A549 (cell line): ENCODE data around the gene PADI4. TPM values are rescaled to one million over a fixed set of nuclear protein-coding genes. Genes with fewer than 3 reads are reported as not detected.
A peak's percentile ranks its signal among the peaks of the same experiment; 100 is the strongest.

Source experiments
- ATAC-seq, 2 experiments: fragments of 200-7000 bp in 1 of 2; fragments of >200 bp in 1 of 2; cut with Nextera tagmentation in 1 of 2; cut with Tn5 transposase in 1 of 2; 3 replicates each; pipeline versions ENCODE4 v1.8.0 to v1.9.1; 2018 to 2020; ENCODE audit warnings: mild to moderate bottlenecking in 1 of 2, moderate library complexity in 1 of 2
- CTCF ChIA-PET: fragments of 300-600 bp; sonication (Branson Sonifier 250); formaldehyde crosslinking; extraction: SDS; loops from one replicate; lab custom pipeline; 2021; ENCODE audit warnings: antibody characterized with exemption, inconsistent platforms; lab: Yijun Ruan, JAX
- POLR2A ChIA-PET: fragments of 350-600 bp; formaldehyde crosslinking; extraction: SDS; loops from one replicate; lab custom pipeline; 2021; ENCODE audit warnings: antibody characterized with exemption, inconsistent platforms; lab: Yijun Ruan, JAX
- DNase-seq, 2 experiments: peaks; one replicate each; pipeline versions ENCODE4 v3.0.0 to v3.0.0-alpha.2; 2011 to 2016; ENCODE audit warnings: low read depth in 1 of 2, low spot score in 1 of 2
- FAIRE-seq: peaks from 2 replicates; lab custom pipeline; 2011; peaks lifted over from hg19 to GRCh38; lab: Jason Lieb, UNC
- H3K27ac ChIP-seq, 2 experiments: fragments of >200 bp; sonication (Bioruptor Twin); formaldehyde crosslinking; 3 replicates each; pipeline ENCODE4 v1.5.1; 2016 to 2017
- H3K4me1 ChIP-seq: fragments of >200 bp; sonication (Bioruptor Twin); formaldehyde crosslinking; 3 replicates; pipeline ENCODE4 v1.6.1; 2016
- H3K4me2 ChIP-seq: fragments of >200 bp; sonication (Bioruptor Twin); formaldehyde crosslinking; 3 replicates; pipeline ENCODE4 v1.6.1; 2016
- H3K4me3 ChIP-seq: fragments of >200 bp; sonication (Bioruptor Twin); formaldehyde crosslinking; 3 replicates; pipeline ENCODE4 v1.5.1; 2016
- H3K9me3 ChIP-seq: fragments of >200 bp; sonication (Bioruptor Twin); formaldehyde crosslinking; 3 replicates; pipeline ENCODE4 v1.6.1; 2016
- CEBPB ChIP-seq, 2 experiments: fragments of >200 bp in 1 of 2; sonication (Bioruptor Twin) in 1 of 2; formaldehyde crosslinking in 1 of 2; IDR thresholded peaks; 2 replicates each; pipeline ENCODE4 v1.6.1; 2012 to 2016
- FOSB ChIP-seq: fragments of 250-450 bp; sonication (Bioruptor Pico); IDR thresholded peaks from 2 replicates; pipeline ENCODE4 v1.5.0; 2020; ENCODE audit warnings: mild to moderate bottlenecking, moderate library complexity
- FOXS1 ChIP-seq: fragments of 250-450 bp; sonication (Bioruptor Pico); IDR thresholded peaks from 2 replicates; pipeline ENCODE4 v1.5.0; 2020; ENCODE audit warnings: mild to moderate bottlenecking, moderate library complexity
- JUNB ChIP-seq: fragments of >200 bp; sonication (Bioruptor Twin); formaldehyde crosslinking; IDR thresholded peaks from 2 replicates; pipeline ENCODE4 v1.6.1; 2016
- KDM1A ChIP-seq: fragments of 200-600 bp; sonication (generic); IDR thresholded peaks from 2 replicates; pipeline ENCODE4 v1.6.1; 2016; ENCODE audit warnings: low read depth, mild to moderate bottlenecking
- MAZ ChIP-seq: fragments of 150-350 bp; IDR thresholded peaks from 2 replicates; pipeline ENCODE4 v1.6.1; 2014; ENCODE audit warnings: antibody characterized with exemption, low read depth, low read length, borderline replicate concordance
- NFE2L2 ChIP-seq: fragments of 150-350 bp; conservative IDR thresholded peaks from 2 replicates; pipeline ENCODE4 v1.6.1; 2014; ENCODE audit warnings: low read length
- NPAS2 ChIP-seq: fragments of 250-450 bp; sonication (Bioruptor Pico); IDR thresholded peaks from 2 replicates; pipeline ENCODE4 v1.8.0; 2022; ENCODE audit warnings: mild to moderate bottlenecking, moderate library complexity, borderline replicate concordance
- POLR2A ChIP-seq: IDR thresholded peaks from 2 replicates; pipeline ENCODE4 v1.6.1; 2012; ENCODE audit warnings: mild to moderate bottlenecking, low read length
- POLR2AphosphoS2 ChIP-seq: conservative IDR thresholded peaks from 2 replicates; pipeline ENCODE4 v1.6.1; 2012; ENCODE audit warnings: low read length, improper control_type of control experiment, inconsistent platforms
- RFX5 ChIP-seq: fragments of 450-650 bp; IDR thresholded peaks from 2 replicates; pipeline ENCODE4 v1.7.1; 2014; ENCODE audit warnings: antibody characterized with exemption, mild to moderate bottlenecking, moderate library complexity
- SMC3 ChIP-seq: fragments of >200 bp; sonication (Bioruptor Twin); formaldehyde crosslinking; IDR thresholded peaks from 3 replicates; pipeline ENCODE4 v1.6.1; 2018; ENCODE audit warnings: inconsistent platforms
- SREBF2 ChIP-seq: fragments of 450-650 bp; IDR thresholded peaks from 2 replicates; pipeline ENCODE4 v1.6.1; 2014; ENCODE audit warnings: mild to moderate bottlenecking, moderate library complexity
- TP53 ChIP-seq: fragments of 250-450 bp; sonication (Bioruptor Pico); IDR thresholded peaks from 2 replicates; pipeline ENCODE4 v1.5.0; 2021; ENCODE audit warnings: mild to moderate bottlenecking, moderate library complexity
- WGBS: methylation state at CpG from one replicate; pipeline ENCODE4 v1.1.6; 2017; ENCODE audit errors: missing lambda C conversion rate; 5-methylcytosine and 5-hydroxymethylcytosine counted together
- polyA plus RNA-seq, 4 experiments: library from polyadenylated mRNA; depleted of rRNA in 3 of 4; stranded (reverse); fragments of >200 nt; fragmentation: RNase III in 1 of 4; extraction: RNeasy Plus Mini Kit Qiagen cat#74134 plus additional on column Dnase treatment in 1 of 4; gene quantifications; 2 replicates in 3 of 4; 3 replicates in 1 of 4; pipeline ENCODE4 v1.2.3, GENCODE V29; 2011 to 2017
- TF ChIP-seq, protein P1 (sequence below): fragments of 150-350 bp; IDR thresholded peaks from 2 replicates; pipeline ENCODE4 v1.6.1; 2014; ENCODE audit warnings: low read depth, mild to moderate bottlenecking, low read length

Gene PADI4
- polyA plus RNA-seq, 2 of the 4 experiments (the other 2 are of a cell fraction), result not detected

- ChIA-PET POLR2A (no interaction called here), CTCF (interaction anchor here (1.0 kb wide), 1 partner anchor 12 kb away, joined by 4 read pairs; no protein-coding TSS in a partner anchor)
Observed at GRCh38 chr1:17348593-17349234, 40.7 kb downstream of the PADI4 start.

DNA sequence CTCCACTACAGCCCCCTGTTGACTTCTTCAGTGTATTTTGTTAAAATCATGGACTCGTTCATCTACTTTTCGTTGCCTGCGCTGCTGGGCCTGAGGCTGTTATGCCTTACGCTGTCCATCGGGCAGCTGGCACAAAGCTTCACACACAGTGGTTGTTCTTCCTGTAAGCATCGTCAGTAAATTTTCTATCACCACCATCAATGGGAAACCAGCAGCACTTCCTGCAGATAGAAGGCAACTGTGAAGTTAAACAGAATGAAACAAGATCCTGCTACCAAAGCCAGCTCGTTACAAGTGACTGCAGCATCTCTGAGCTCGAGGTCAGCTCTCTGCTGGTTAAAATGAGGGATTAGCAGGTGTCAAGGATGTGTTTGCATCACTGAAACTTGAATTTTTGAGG lies 42.1 kb downstream of the PADI4 start:
- 83% methylated on average over 8 of the region's 8 CpGs for WGBS
- POLR2A ChIA-PET, result no interaction called here
- H3K4me2 ChIP-seq, result no peak overlapping the region

More at GRCh38 chr1:17348593-17349234, 40.7 kb downstream of the PADI4 start:
- DNase-seq (no peak), FAIRE-seq (no peak), ATAC-seq (no peak)
- 85% methylated on average over 11 of the region's 14 CpGs for WGBS
- no peak overlapping the region for H3K4me3 ChIP-seq
- peaks cover 11% of the 10 kb centered on the region for H3K4me1 ChIP-seq
- H3K27ac ChIP-seq, result peak overlapping the region; percentile 61 to 71
- H3K9me3 ChIP-seq, result no peaks in the 10 kb centered on the region
- H3K4me2 ChIP-seq, result peak overlapping the region; percentile 36; the same call in 2 of the 3 replicates
- TF ChIP-seq KDM1A, result peak; percentile 54; the same call in 1 of the 2 replicates
- no peak for TF ChIP-seq SREBF2

DNA sequence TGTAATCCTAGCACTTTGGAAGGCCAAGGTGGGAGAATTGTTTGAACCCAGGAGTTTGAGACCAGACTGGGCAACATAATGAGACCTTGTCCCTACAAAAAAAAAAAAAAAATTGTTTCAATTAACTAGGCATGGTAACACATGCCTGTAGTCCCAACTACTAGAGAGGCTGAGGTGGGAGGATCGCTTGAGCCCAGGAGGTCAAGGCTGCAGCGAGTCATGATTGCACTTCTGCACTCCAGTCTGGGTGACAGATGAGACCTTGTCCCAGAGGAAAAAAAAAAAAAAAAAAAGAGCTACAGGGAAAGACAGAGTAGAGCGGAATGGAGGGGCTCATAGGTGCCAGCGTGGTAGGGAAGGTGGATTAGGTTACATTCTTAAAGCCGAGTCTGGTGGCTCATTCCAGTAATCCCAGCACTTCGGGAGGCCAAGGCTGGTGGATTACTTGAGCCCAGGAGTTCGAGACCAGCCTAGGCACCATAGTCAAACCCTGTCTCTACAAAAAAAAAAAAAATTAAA lies 43.0 kb downstream of the PADI4 start:
- no peak for FAIRE-seq

More for the DNA sequence above, 42.1 kb downstream of the PADI4 start:
- CTCF ChIA-PET, result interaction anchor here (1.0 kb wide), 1 partner anchor 14 kb away, joined by 3 read pairs; no protein-coding TSS in a partner anchor
- Histone ChIP-seq H3K27ac (no peak overlapping the region), H3K4me3 (no peak overlapping the region), H3K4me1 (peaks cover 11% of the 10 kb centered on the region), H3K9me3 (no peaks in the 10 kb centered on the region)
- DNase-seq (no peak), ATAC-seq (no peak), FAIRE-seq (no peak)
- TF ChIP-seq TP53 (CRISPR knock-in tag), result no peak
- no peak for TF ChIP-seq POLR2A
- TF ChIP-seq SMC3, result no peak
- no peak for TF ChIP-seq CEBPB (IDR thresholded peaks at IDR 0.05)
- TF ChIP-seq FOSB, result no peak
- TF ChIP-seq, protein P1, sequence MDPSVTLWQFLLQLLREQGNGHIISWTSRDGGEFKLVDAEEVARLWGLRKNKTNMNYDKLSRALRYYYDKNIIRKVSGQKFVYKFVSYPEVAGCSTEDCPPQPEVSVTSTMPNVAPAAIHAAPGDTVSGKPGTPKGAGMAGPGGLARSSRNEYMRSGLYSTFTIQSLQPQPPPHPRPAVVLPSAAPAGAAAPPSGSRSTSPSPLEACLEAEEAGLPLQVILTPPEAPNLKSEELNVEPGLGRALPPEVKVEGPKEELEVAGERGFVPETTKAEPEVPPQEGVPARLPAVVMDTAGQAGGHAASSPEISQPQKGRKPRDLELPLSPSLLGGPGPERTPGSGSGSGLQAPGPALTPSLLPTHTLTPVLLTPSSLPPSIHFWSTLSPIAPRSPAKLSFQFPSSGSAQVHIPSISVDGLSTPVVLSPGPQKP, result no peak
- TF ChIP-seq POLR2AphosphoS2, result no peak
- no peak for TF ChIP-seq JUNB
- no peak for TF ChIP-seq MAZ

DNA sequence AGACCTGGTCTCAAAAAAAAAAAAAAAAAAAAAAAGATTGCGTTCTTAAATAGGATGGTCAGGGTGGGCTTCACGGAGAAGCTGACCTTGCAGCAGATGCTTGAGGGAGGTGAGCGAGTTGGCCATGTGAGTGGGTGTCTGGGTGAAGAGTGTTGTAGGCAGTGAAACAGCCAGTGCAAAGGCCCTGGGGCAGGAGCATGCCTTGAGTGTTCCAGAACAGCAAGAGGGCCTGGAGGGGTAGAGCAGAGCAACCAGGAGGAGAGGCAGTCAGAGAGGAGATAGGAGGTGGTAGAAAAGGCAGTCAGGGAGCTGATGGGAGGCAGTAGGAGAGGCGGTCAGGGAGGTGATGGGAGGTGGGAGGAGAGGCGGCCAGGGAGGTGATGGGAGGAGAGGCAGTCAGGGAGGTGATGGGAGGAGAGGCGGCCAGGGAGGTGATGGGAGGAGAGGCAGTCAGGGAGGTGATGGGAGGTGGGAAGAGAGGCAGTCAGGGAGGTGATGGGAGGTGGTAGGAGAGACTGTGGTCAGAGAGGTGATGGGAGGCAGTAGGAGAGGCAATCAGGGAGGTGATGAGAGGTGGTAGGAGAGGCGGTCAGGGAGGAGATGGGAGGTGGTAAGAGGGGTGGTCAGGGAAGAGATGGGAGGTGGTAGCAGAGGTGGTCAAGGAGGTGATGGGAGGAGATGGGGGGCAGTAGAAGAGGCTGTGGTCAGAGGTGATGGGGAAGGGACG lies 43.8 kb downstream of the PADI4 start:
- DNase-seq (no peak), FAIRE-seq (no peak), ATAC-seq (no peak)
- H3K27ac ChIP-seq, result no peak overlapping the region
- no peak overlapping the region for H3K4me3 ChIP-seq
- no peak overlapping the region for H3K4me2 ChIP-seq
- no peak for TF ChIP-seq POLR2A
- no peak for TF ChIP-seq RFX5
- TF ChIP-seq NPAS2 (CRISPR knock-in tag), result no peak
- peaks cover 11% of the 10 kb centered on the region for H3K4me1 ChIP-seq
- CTCF ChIA-PET, result interaction anchor here (0.5 to 1.9 kb wide), 2 partner anchors 19 to 141 kb away, joined by 3 to 5 read pairs; no protein-coding TSS in a partner anchor
- H3K9me3 ChIP-seq, result no peaks in the 10 kb centered on the region
- POLR2A ChIA-PET, result interaction anchor here (0.7 kb wide), 1 partner anchor 1160 kb away, joined by 5 read pairs; no protein-coding TSS in a partner anchor
- WGBS, result 76% methylated on average over 7 of the region's 8 CpGs

More for the DNA sequence above, 43.0 kb downstream of the PADI4 start:
- no peaks in the 10 kb centered on the region for H3K9me3 ChIP-seq
- H3K27ac ChIP-seq, result no peak overlapping the region
- H3K4me1 ChIP-seq, result peaks cover 11% of the 10 kb centered on the region
- 62% methylated on average over 7 of the region's 7 CpGs for WGBS
- DNase-seq, result no peak
- no peak for ATAC-seq
- CTCF ChIA-PET, result interaction anchor here (1.0 to 1.9 kb wide), 2 partner anchors 15 to 20 kb away, joined by 3 to 5 read pairs; no protein-coding TSS in a partner anchor
- POLR2A ChIA-PET, result interaction anchor here (0.7 kb wide), 1 partner anchor 1161 kb away, joined by 5 read pairs; no protein-coding TSS in a partner anchor
- no peak for TF ChIP-seq NFE2L2
- no peak for TF ChIP-seq FOXS1
- H3K4me2 ChIP-seq, result no peak overlapping the region
- H3K4me3 ChIP-seq, result no peak overlapping the region
